CD14-positive monocyte (primary cell): ENCODE data around the gene RGMB. TPM values are rescaled to one million over a fixed set of nuclear protein-coding genes. Genes with fewer than 3 reads are reported as not detected.

ENCODE experiments used
- DNase-seq, 3 donors: peaks; one replicate each; pipeline ENCODE4 v3.0.0-alpha.2; 2011 to 2022
- H2AFZ ChIP-seq: 2 replicates; pipeline ENCODE4 v1.6.0; 2012; ENCODE audit warnings: mild to moderate bottlenecking, low read depth, low read length, inconsistent platforms; ENCODE audit not compliant: insufficient read depth, poor library complexity, severe bottlenecking
- H3K27ac ChIP-seq, 2 donors: 1 replicate in 1 of 2; 2 replicates in 1 of 2; pipeline ENCODE4 v1.5.1; 2012 to 2013; ENCODE audit warnings: low read length in 2 of 2, control low read depth in 1 of 2, inconsistent platforms in 1 of 2, low read depth in 1 of 2, mild to moderate bottlenecking in 1 of 2
- H3K27me3 ChIP-seq, 2 donors: one replicate each; pipeline versions ENCODE4 v1.6.0 to v1.6.1; 2011 to 2013; ENCODE audit warnings: low read length in 2 of 2; ENCODE audit not compliant: control insufficient read depth in 2 of 2, insufficient read depth in 2 of 2
- H3K36me3 ChIP-seq, 2 donors: replicated peaks in 1 of 2; 1 replicate in 1 of 2; 2 replicates in 1 of 2; pipeline versions ENCODE4 v1.5.1 to v1.6.1; 2012 to 2013; ENCODE audit warnings: low read length in 2 of 2, control low read depth in 1 of 2, inconsistent platforms in 1 of 2, mild to moderate bottlenecking in 1 of 2; ENCODE audit not compliant: insufficient read depth in 2 of 2, control insufficient read depth in 1 of 2
- H3K4me1 ChIP-seq, 2 donors: 1 replicate in 1 of 2; 2 replicates in 1 of 2; pipeline versions ENCODE4 v1.5.1 to v1.6.1; 2012 to 2013; ENCODE audit warnings: low read length in 2 of 2, control low read depth in 1 of 2, inconsistent platforms in 1 of 2, mild to moderate bottlenecking in 1 of 2, moderate library complexity in 1 of 2; ENCODE audit not compliant: insufficient read depth in 2 of 2, control insufficient read depth in 1 of 2
- H3K4me2 ChIP-seq: replicated peaks from 2 replicates; pipeline ENCODE3; 2012; ENCODE audit warnings: low read length, moderate library complexity, mild to moderate bottlenecking; ENCODE audit not compliant: poor library complexity, severe bottlenecking; ENCODE audit errors: extremely low read depth
- H3K4me3 ChIP-seq, 3 experiments: fragments of 200-600 bp in 1 of 3; sonication (generic) in 1 of 3; replicated peaks in 1 of 3; 1 replicate in 2 of 3; 2 replicates in 1 of 3; pipeline ENCODE4 v1.5.1; 2011 to 2013; ENCODE audit warnings: low read length in 3 of 3, mild to moderate bottlenecking in 3 of 3, control low read depth in 2 of 3, low read depth in 2 of 3, inconsistent platforms in 1 of 3, moderate library complexity in 1 of 3
- H3K79me2 ChIP-seq: 2 replicates; pipeline ENCODE4 v1.6.0; 2012; ENCODE audit warnings: mild to moderate bottlenecking, control low read depth, inconsistent platforms, low read length, moderate library complexity; ENCODE audit not compliant: insufficient read depth
- H3K9ac ChIP-seq: 2 replicates; pipeline ENCODE4 v1.6.0; 2017; ENCODE audit warnings: low read length, mild to moderate bottlenecking; ENCODE audit not compliant: insufficient read depth, poor library complexity, severe bottlenecking
- H3K9me3 ChIP-seq, 2 donors: replicated peaks in 1 of 2; 1 replicate in 1 of 2; 2 replicates in 1 of 2; pipeline versions ENCODE4 v1.5.1 to v1.6.1; 2012 to 2013; ENCODE audit warnings: low read length in 2 of 2, control low read depth in 1 of 2; ENCODE audit not compliant: control insufficient read depth in 1 of 2, insufficient read depth in 1 of 2
- H4K20me1 ChIP-seq: 2 replicates; pipeline ENCODE4 v1.6.0; 2012; ENCODE audit warnings: mild to moderate bottlenecking, low read length, control low read depth, moderate library complexity; ENCODE audit not compliant: insufficient read depth
- H3K27ac Mint-ChIP-seq, 7 donors: one replicate each; pipeline ENCODE4 v1.8.0; 2020; ENCODE audit warnings: mild to moderate bottlenecking in 7 of 7, mixed read lengths in 7 of 7, moderate library complexity in 6 of 7, inconsistent platforms in 2 of 7
- H3K27me3 Mint-ChIP-seq, 3 donors: one replicate each; pipeline ENCODE4 v1.8.0; 2021 to 2022; ENCODE audit warnings: low read depth in 3 of 3, mild to moderate bottlenecking in 3 of 3, mixed read lengths in 3 of 3, moderate library complexity in 3 of 3, inconsistent platforms in 1 of 3
- H3K36me3 Mint-ChIP-seq, 2 donors: one replicate each; pipeline ENCODE4 v1.8.0; 2020; ENCODE audit warnings: mixed read lengths in 2 of 2, inconsistent platforms in 1 of 2, mild to moderate bottlenecking in 1 of 2
- H3K4me1 Mint-ChIP-seq: one replicate; pipeline ENCODE4 v1.8.0; 2020; ENCODE audit warnings: mild to moderate bottlenecking, mixed read lengths
- H3K4me3 Mint-ChIP-seq, 2 donors: one replicate each; pipeline ENCODE4 v1.8.0; 2020; ENCODE audit warnings: mild to moderate bottlenecking in 2 of 2, mixed read lengths in 2 of 2, moderate library complexity in 1 of 2
- H3K9me3 Mint-ChIP-seq, 7 donors: one replicate each; pipeline ENCODE4 v1.8.0; 2020 to 2022; ENCODE audit warnings: mixed read lengths in 7 of 7, mild to moderate bottlenecking in 6 of 7, moderate library complexity in 6 of 7, inconsistent platforms in 2 of 7
- CTCF ChIP-seq: fragments of 200-600 bp; IDR thresholded peaks from one replicate; pipeline ENCODE4 v1.8.0; 2022; ENCODE audit warnings: antibody characterized with exemption, mild to moderate bottlenecking
- WGBS: methylation state at CpG from one replicate; pipeline ENCODE4 v1.1.5; 2013; ENCODE audit warnings: missing lambda C conversion rate; ENCODE audit not compliant: insufficient coverage; 5-methylcytosine and 5-hydroxymethylcytosine counted together
- intact Hi-C, 2 donors: fragments of 100-400 bp; cut with micrococcal nuclease; formaldehyde crosslinking; loops; one replicate each; pipeline versions ENCODE4 v1.15.0 to v1.15.1; 2023
- polyA minus RNA-seq: library from RNA; depleted of rRNA, polyadenylated mRNA; stranded (reverse); fragments of >200 nt; gene quantifications from 2 replicates; pipeline ENCODE4 v1.2.3, GENCODE V29; 2012
- polyA plus RNA-seq, 3 donors: library from polyadenylated mRNA; depleted of rRNA in 1 of 3; unstranded in 2 of 3; stranded (reverse) in 1 of 3; fragments of 300-500 nt in 2 of 3; fragments of >200 nt in 1 of 3; fragmentation: Illumina TruSeq in 2 of 3; gene quantifications; 1 replicate in 2 of 3; 2 replicates in 1 of 3; pipeline ENCODE4 v1.2.3, GENCODE V29; 2012 to 2021
- total RNA-seq, 12 experiments: library from RNA in 1 of 12; stranded (reverse) in 1 of 12; fragments of 120-200 nt in 1 of 12; gene quantifications; one replicate each; pipeline ENCODE4 v1.2.4 and lab custom pipeline; 2013 to 2026; ENCODE audit warnings: mixed read lengths in 6 of 12, inconsistent platforms in 1 of 12

RGMB gene
- total RNA-seq (2013): 0.25 TPM
- polyA plus RNA-seq (under 1 TPM in 2 of 3 donors, not detected in 1; 0.12 to 0.17 TPM), polyA minus RNA-seq (0.28 and 0.32 TPM in 2 replicates), total RNA-seq (lab: John Stamatoyannopoulos, UW) (0.51 to 7.3 (median 0.99) reads per million in 11 experiments)

- DNase-seq: peak; percentile 63 to 78 (median 69)
- Mint-ChIP-seq H3K9me3 (peaks cover 7 to 46% (median 38%) of the 10 kb centered on the region in 7 donors), H3K27me3 (peaks cover 81 to 96% (median 83%) of the 10 kb centered on the region in 3 donors), H3K4me3 (peak within 1 kb of the TSS; percentile 95 to 99), H3K27ac (peak within 1 kb of the TSS in 2 of 7 donors; percentile 55 to 67), H3K36me3 (peaks cover 12 to 22% of the 10 kb centered on the region in 2 donors), H3K4me1 (peaks cover 46% of the 10 kb centered on the region)
- H3K36me3 ChIP-seq: no peaks in the 10 kb centered on the region
- H3K27me3 ChIP-seq: peaks cover 63 to 87% of the 10 kb centered on the region in 2 donors
- intact Hi-C loops: no loop called here
- H3K79me2 ChIP-seq: no peaks in the 10 kb centered on the region
- no peak within 1 kb of the TSS for H3K27ac ChIP-seq
- H2AFZ ChIP-seq: peak within 1 kb of the TSS; percentile 83
- WGBS: under 1% methylated on average over 84 of the region's 84 CpGs
- peak within 1 kb of the TSS; percentile 19 to 75 (median 46) for H3K4me3 ChIP-seq
- peaks cover 46 to 56% of the 10 kb centered on the region in 2 donors for H3K4me1 ChIP-seq
- no peak for TF ChIP-seq CTCF
- H3K9ac ChIP-seq: no peak within 1 kb of the TSS
- peaks cover 8 to 25% of the 10 kb centered on the region in 2 donors for H3K9me3 ChIP-seq
- no peaks in the 10 kb centered on the region for H4K20me1 ChIP-seq
- H3K4me2 ChIP-seq: peak within 1 kb of the TSS; percentile 88
Measured at GRCh38 chr5:98773464-98774191, at the start of gene RGMB. TSS of gene RGMB (plus strand) at chr5:98773663. CDS start at chr5:98774071, 408 bp downstream.

- no peak overlapping the region for H3K27ac Mint-ChIP-seq
- TF ChIP-seq CTCF: no peak
- no peak overlapping the region for H3K4me3 Mint-ChIP-seq
- no peaks in the 10 kb centered on the region for H4K20me1 ChIP-seq
- H3K9me3 Mint-ChIP-seq: peaks cover 0 to 3% (median 0%) of the 10 kb centered on the region in 7 donors
- no peak overlapping the region for H3K4me3 ChIP-seq
- H2AFZ ChIP-seq: no peak overlapping the region
- H3K4me1 Mint-ChIP-seq: no peaks in the 10 kb centered on the region
- H3K79me2 ChIP-seq: no peaks in the 10 kb centered on the region
- DNase-seq: no peak
- H3K27ac ChIP-seq: no peak overlapping the region
- H3K36me3 ChIP-seq: no peaks in the 10 kb centered on the region
- intact Hi-C loops: no loop called here
- H3K9ac ChIP-seq: no peak overlapping the region
- H3K9me3 ChIP-seq: no peaks in the 10 kb centered on the region
- WGBS: no CpG with 5 or more reads among the region's 2 CpGs
- H3K36me3 Mint-ChIP-seq: no peaks in the 10 kb centered on the region
- no peaks in the 10 kb centered on the region for H3K4me1 ChIP-seq
- peaks cover 0 to 1% (median 0%) of the 10 kb centered on the region in 3 donors for H3K27me3 Mint-ChIP-seq
- H3K4me2 ChIP-seq: no peak overlapping the region
- H3K27me3 ChIP-seq: no peaks in the 10 kb centered on the region
Measured at GRCh38 chr5:98726258-98726657, 47.2 kb upstream of the RGMB start.
